HCT116 (cell line): Measurements from ENCODE around the gene INTS6. TPM values are rescaled to one million over a fixed set of nuclear protein-coding genes. Genes with fewer than 3 reads are reported as not detected.

Experiments
- ATAC-seq: fragments of 200-7000 bp; cut with Tn5 transposase; 2 replicates; pipeline ENCODE4 v1.9.1; 2020; ENCODE audit warnings: mild to moderate bottlenecking, moderate library complexity
- BruUV-seq: library from RNA; stranded (reverse); fragments of 400-500 nt; replicated peaks from 2 replicates; lab custom pipeline; 2021; lab: Mats Ljungman, UMichigan
- CTCF ChIA-PET: fragments of 300-600 bp; sonication (Branson Sonifier 250); formaldehyde crosslinking; loops from one replicate; lab custom pipeline; 2021; ENCODE audit warnings: antibody characterized with exemption; lab: Charles Lee
- POLR2A ChIA-PET: fragments of 300-600, 350-600 bp; sonication (Branson Sonifier 250); formaldehyde crosslinking; loops from one replicate; lab custom pipeline; 2021; ENCODE audit warnings: antibody characterized with exemption; lab: Charles Lee
- RAD21 ChIA-PET, 2 experiments: fragments of 300-600 bp; sonication (Branson Sonifier 250); formaldehyde crosslinking; loops; one replicate each; lab custom pipeline; 2023; ENCODE audit warnings: low total read pairs in 2 of 2; ENCODE audit not compliant: uncharacterized antibody in 2 of 2, unreplicated experiment in 2 of 2, low non-redundant PET in 1 of 2; lab: Charles Lee
- DNase-seq: peaks from one replicate; pipeline ENCODE4 v3.0.0-alpha.2; 2010; ENCODE audit warnings: low read depth, low spot score
- H2AFZ ChIP-seq: fragments of 200-600 bp; shearing (Covaris generic), sonication (generic); 2 replicates; pipeline ENCODE4 v1.6.1; 2017; ENCODE audit warnings: low read depth, mixed run types, mixed read lengths, antibody characterized with exemption, low read length; ENCODE audit not compliant: poor library complexity, severe bottlenecking
- H3K27ac ChIP-seq: 2 replicates; pipeline ENCODE4 v1.5.1; 2012; ENCODE audit warnings: low read depth, low read length
- H3K27me3 ChIP-seq: fragments of 200-600 bp; sonication (generic); 2 replicates; pipeline ENCODE4 v1.6.1; 2016; ENCODE audit warnings: mixed run types, low read length, mixed read lengths; ENCODE audit not compliant: insufficient read depth
- H3K36me3 ChIP-seq, 2 experiments: fragments of 200-500 bp in 1 of 2; fragments of 200-600 bp in 1 of 2; sonication (Bioruptor generic) in 1 of 2; sonication (generic) in 1 of 2; 2 replicates each; pipeline versions ENCODE4 v1.5.1 to v1.6.1; 2014 to 2016; ENCODE audit warnings: low read length in 2 of 2, inconsistent platforms in 1 of 2, mixed read lengths in 1 of 2, mixed run types in 1 of 2; ENCODE audit not compliant: insufficient read depth in 2 of 2, control insufficient read depth in 1 of 2
- H3K4me1 ChIP-seq, 2 experiments: fragments of 200-600 bp in 1 of 2; sonication (generic) in 1 of 2; 2 replicates each; pipeline versions ENCODE4 v1.5.1 to v1.6.1; 2012 to 2017; ENCODE audit warnings: low read length in 2 of 2, inconsistent platforms in 1 of 2, mild to moderate bottlenecking in 1 of 2, mixed read lengths in 1 of 2, mixed run types in 1 of 2, moderate library complexity in 1 of 2; ENCODE audit not compliant: insufficient read depth in 2 of 2, control insufficient read depth in 1 of 2
- H3K4me2 ChIP-seq: fragments of 200-600 bp; sonication (generic); 2 replicates; pipeline ENCODE4 v1.6.1; 2017; ENCODE audit warnings: mixed run types, low read length, mixed read lengths
- H3K4me3 ChIP-seq, 2 experiments: fragments of 200-600 bp in 1 of 2; sonication (generic) in 1 of 2; replicated peaks in 1 of 2; 2 replicates each; pipeline ENCODE4 v1.5.1; 2011 to 2016; ENCODE audit warnings: low read length in 2 of 2, control low read depth in 1 of 2, low read depth in 1 of 2, mild to moderate bottlenecking in 1 of 2, mixed read lengths in 1 of 2, mixed run types in 1 of 2
- H3K79me2 ChIP-seq: fragments of 200-600 bp; sonication (generic); 2 replicates; pipeline ENCODE4 v1.6.1; 2017; ENCODE audit warnings: mild to moderate bottlenecking, mixed run types, low read length, moderate library complexity, mixed read lengths; ENCODE audit not compliant: insufficient read depth
- H3K9ac ChIP-seq: fragments of 200-600 bp; sonication (generic); 2 replicates; pipeline ENCODE4 v1.6.1; 2016; ENCODE audit warnings: low read length, mixed read lengths
- H3K9me2 ChIP-seq: fragments of 200-600 bp; sonication (generic), shearing (Covaris generic); 2 replicates; pipeline ENCODE4 v1.6.1; 2017; ENCODE audit warnings: mixed run types, mild to moderate bottlenecking, moderate library complexity; ENCODE audit not compliant: insufficient read depth
- H3K9me3 ChIP-seq, 2 experiments: fragments of 200-500 bp in 1 of 2; fragments of 200-600 bp in 1 of 2; sonication (Bioruptor generic) in 1 of 2; sonication (generic) in 1 of 2; 2 replicates each; pipeline ENCODE4 v1.6.1; 2014 to 2017; ENCODE audit warnings: low read length in 2 of 2, mixed read lengths in 2 of 2, inconsistent platforms in 1 of 2, low read depth in 1 of 2, mild to moderate bottlenecking in 1 of 2, mixed run types in 1 of 2, moderate library complexity in 1 of 2; ENCODE audit not compliant: control insufficient read depth in 1 of 2, insufficient read depth in 1 of 2
- H4K20me1 ChIP-seq: fragments of 200-600 bp; sonication (generic), shearing (Covaris generic); 2 replicates; pipeline ENCODE4 v1.6.1; 2017; ENCODE audit warnings: mixed run types, mild to moderate bottlenecking, moderate library complexity; ENCODE audit not compliant: insufficient read depth
- CEBPB ChIP-seq: IDR thresholded peaks from 2 replicates; pipeline ENCODE4 v1.6.1; 2012; ENCODE audit warnings: low read depth
- EGR1 ChIP-seq: IDR thresholded peaks from 2 replicates; pipeline ENCODE4 v1.6.1; 2012; ENCODE audit warnings: low read depth
- EZH2 ChIP-seq: fragments of 200-600 bp; sonication (generic); IDR thresholded peaks from 2 replicates; pipeline ENCODE4 v1.6.1; 2017; ENCODE audit warnings: antibody characterized with exemption, mixed run types
- EZH2phosphoT487 ChIP-seq: fragments of 200-600 bp; IDR thresholded peaks from 2 replicates; pipeline ENCODE4 v1.6.1; 2018; ENCODE audit warnings: antibody characterized with exemption, borderline replicate concordance
- FOSL1 ChIP-seq: IDR thresholded peaks from 2 replicates; pipeline ENCODE4 v1.6.1; 2012; ENCODE audit warnings: low read depth
- POLR2A ChIP-seq: IDR thresholded peaks from 2 replicates; pipeline ENCODE4 v1.7.0; 2011; ENCODE audit warnings: borderline replicate concordance; ENCODE audit not compliant: insufficient read depth, insufficient read length; ENCODE audit errors: extremely low read depth
- SIN3A ChIP-seq: IDR thresholded peaks from 2 replicates; pipeline ENCODE4 v1.6.1; 2012; ENCODE audit warnings: low read depth
- SP1 ChIP-seq: IDR thresholded peaks from 2 replicates; pipeline ENCODE4 v1.6.1; 2012; ENCODE audit warnings: low read depth
- SRF ChIP-seq: IDR thresholded peaks from 2 replicates; pipeline ENCODE4 v1.6.1; 2012; ENCODE audit warnings: low read depth
- TCF7L2 ChIP-seq: IDR thresholded peaks from 2 replicates; pipeline ENCODE4 v1.7.0; 2011; ENCODE audit warnings: borderline replicate concordance, inconsistent platforms; ENCODE audit not compliant: insufficient read depth, insufficient read length; ENCODE audit errors: extremely low read depth
- intact Hi-C: fragments of 100-400 bp; cut with micrococcal nuclease; formaldehyde crosslinking; loops from 2 replicates; pipeline ENCODE4 v1.10.0; 2022
- total RNA-seq: library from RNA; stranded (reverse); gene quantifications from one replicate; pipeline ENCODE4 v1.2.1, GENCODE V29; 2021; ENCODE audit not compliant: unreplicated experiment
- TF ChIP-seq, protein P1 (sequence below): IDR thresholded peaks from 2 replicates; pipeline ENCODE4 v1.6.1; 2012; ENCODE audit warnings: low read depth
- TF ChIP-seq, protein P2 (sequence below): IDR thresholded peaks from 2 replicates; pipeline ENCODE4 v1.6.1; 2011; ENCODE audit warnings: mild to moderate bottlenecking, low read length, moderate library complexity; ENCODE audit not compliant: insufficient replicate concordance; ENCODE audit errors: extremely low read depth

The INTS6 gene
- total RNA-seq, 1 experiment from 2014 or later, result 44.7 TPM

DNA sequence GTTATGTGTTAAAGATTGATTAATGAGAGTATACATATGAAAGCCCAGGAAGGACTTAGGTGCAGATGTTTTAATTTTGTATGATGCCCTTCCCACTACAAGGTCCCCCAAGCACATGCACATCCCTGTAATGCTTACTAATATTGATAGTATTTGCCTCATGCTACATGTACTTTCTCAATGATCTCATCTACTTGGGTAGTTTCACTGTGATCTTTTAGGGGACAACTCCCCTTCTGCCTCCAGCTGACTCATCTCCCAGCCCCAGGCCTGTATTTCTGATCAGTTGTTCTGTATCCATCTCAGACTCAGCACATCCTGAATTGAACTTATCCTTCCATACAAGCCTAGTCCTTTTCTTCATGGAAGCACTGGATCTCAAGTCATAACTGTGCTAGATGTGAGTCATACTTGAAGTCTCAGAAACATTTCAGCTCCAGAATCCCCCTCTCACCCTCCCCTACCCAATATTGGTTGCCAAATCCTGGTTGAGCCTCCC, 49.4 kb upstream of the INTS6 start:
- CTCF ChIA-PET, result no interaction called here
- TF ChIP-seq FOSL1 (no peak), TCF7L2 (no peak), SP1 (no peak), EGR1 (no peak)
- no peaks in the 10 kb centered on the region for H3K9me3 ChIP-seq
- H3K4me2 ChIP-seq, result no peak overlapping the region
- no peaks in the 10 kb centered on the region for H3K9me2 ChIP-seq
- no peak overlapping the region for H3K27ac ChIP-seq
- DNase-seq (no peak), ATAC-seq (no peak)
- no peaks in the 10 kb centered on the region for H3K27me3 ChIP-seq
- no peaks in the 10 kb centered on the region for H4K20me1 ChIP-seq
- no peaks in the 10 kb centered on the region for H3K36me3 ChIP-seq
- no peak overlapping the region for H2AFZ ChIP-seq
- no peaks in the 10 kb centered on the region for H3K79me2 ChIP-seq
- POLR2A ChIA-PET, result interaction anchor here (1.3 kb wide), 1 partner anchor 49 kb away, joined by 3 read pairs; the partner anchor contains the start of gene INTS6
- H3K9ac ChIP-seq, result no peak overlapping the region
- H3K4me1 ChIP-seq, result peaks cover 0 to 9% of the 10 kb centered on the region in 2 experiments; a peak in 1 of 4 replicates
- BruUV-seq, result no TSS peak
- intact Hi-C loops, result no loop called here
- no peak overlapping the region for H3K4me3 ChIP-seq
- RAD21 ChIA-PET, result no interaction called here

DNA sequence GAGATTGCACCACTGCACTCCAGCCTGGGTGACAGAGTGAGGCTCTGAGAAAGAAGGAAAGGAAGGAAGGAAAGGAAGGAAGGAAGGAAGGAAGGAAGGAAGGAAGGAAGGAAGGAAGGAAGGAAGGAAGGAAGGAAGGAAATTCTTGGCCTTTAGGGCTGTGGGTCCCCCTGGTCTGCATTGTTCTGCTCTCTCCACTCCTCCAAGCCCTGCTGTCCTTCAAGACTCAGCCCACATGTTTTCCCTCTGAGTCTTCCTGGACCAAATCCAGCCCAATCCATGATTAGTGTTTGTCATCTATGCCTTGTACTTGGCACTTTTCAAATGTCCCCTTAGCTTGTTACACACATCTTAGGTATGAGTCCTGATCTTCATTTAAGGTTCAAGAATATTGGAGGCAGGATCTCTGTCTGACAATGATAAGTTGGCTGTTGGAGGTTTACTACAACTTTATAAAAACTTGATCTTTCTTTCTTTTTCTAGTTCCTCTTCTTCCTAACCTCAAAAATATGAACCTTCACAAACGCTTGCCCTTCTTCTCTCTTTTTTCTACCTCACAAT, 48.8 kb upstream of the INTS6 start:
- H3K4me1 ChIP-seq, result peaks cover 0 to 9% of the 10 kb centered on the region in 2 experiments; a peak in 1 of 4 replicates
- no peaks in the 10 kb centered on the region for H3K36me3 ChIP-seq
- no peak overlapping the region for H3K9ac ChIP-seq
- TF ChIP-seq SRF (no peak), EZH2 (no peak), EGR1 (no peak), POLR2A (no peak), CEBPB (no peak), SIN3A (no peak), EZH2phosphoT487 (no peak)
- TF ChIP-seq, protein P1, sequence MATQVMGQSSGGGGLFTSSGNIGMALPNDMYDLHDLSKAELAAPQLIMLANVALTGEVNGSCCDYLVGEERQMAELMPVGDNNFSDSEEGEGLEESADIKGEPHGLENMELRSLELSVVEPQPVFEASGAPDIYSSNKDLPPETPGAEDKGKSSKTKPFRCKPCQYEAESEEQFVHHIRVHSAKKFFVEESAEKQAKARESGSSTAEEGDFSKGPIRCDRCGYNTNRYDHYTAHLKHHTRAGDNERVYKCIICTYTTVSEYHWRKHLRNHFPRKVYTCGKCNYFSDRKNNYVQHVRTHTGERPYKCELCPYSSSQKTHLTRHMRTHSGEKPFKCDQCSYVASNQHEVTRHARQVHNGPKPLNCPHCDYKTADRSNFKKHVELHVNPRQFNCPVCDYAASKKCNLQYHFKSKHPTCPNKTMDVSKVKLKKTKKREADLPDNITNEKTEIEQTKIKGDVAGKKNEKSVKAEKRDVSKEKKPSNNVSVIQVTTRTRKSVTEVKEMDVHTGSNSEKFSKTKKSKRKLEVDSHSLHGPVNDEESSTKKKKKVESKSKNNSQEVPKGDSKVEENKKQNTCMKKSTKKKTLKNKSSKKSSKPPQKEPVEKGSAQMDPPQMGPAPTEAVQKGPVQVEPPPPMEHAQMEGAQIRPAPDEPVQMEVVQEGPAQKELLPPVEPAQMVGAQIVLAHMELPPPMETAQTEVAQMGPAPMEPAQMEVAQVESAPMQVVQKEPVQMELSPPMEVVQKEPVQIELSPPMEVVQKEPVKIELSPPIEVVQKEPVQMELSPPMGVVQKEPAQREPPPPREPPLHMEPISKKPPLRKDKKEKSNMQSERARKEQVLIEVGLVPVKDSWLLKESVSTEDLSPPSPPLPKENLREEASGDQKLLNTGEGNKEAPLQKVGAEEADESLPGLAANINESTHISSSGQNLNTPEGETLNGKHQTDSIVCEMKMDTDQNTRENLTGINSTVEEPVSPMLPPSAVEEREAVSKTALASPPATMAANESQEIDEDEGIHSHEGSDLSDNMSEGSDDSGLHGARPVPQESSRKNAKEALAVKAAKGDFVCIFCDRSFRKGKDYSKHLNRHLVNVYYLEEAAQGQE, result no peak
- TF ChIP-seq, protein P2, sequence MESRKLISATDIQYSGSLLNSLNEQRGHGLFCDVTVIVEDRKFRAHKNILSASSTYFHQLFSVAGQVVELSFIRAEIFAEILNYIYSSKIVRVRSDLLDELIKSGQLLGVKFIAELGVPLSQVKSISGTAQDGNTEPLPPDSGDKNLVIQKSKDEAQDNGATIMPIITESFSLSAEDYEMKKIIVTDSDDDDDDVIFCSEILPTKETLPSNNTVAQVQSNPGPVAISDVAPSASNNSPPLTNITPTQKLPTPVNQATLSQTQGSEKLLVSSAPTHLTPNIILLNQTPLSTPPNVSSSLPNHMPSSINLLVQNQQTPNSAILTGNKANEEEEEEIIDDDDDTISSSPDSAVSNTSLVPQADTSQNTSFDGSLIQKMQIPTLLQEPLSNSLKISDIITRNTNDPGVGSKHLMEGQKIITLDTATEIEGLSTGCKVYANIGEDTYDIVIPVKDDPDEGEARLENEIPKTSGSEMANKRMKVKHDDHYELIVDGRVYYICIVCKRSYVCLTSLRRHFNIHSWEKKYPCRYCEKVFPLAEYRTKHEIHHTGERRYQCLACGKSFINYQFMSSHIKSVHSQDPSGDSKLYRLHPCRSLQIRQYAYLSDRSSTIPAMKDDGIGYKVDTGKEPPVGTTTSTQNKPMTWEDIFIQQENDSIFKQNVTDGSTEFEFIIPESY, result no peak
- 0 out of 2 replicates have a peak overlapping the region, but pooled peaks have one; percentile 13 for H3K4me2 ChIP-seq
- CTCF ChIA-PET, result no interaction called here
- no TSS peak for BruUV-seq
- intact Hi-C loops, result no loop called here
- no peaks in the 10 kb centered on the region for H4K20me1 ChIP-seq
- DNase-seq (no peak), ATAC-seq (no peak)
- no peaks in the 10 kb centered on the region for H3K27me3 ChIP-seq
- POLR2A ChIA-PET, result interaction anchor here (1.3 kb wide), 1 partner anchor 49 kb away, joined by 3 read pairs; the partner anchor contains the start of gene INTS6
- no peaks in the 10 kb centered on the region for H3K79me2 ChIP-seq
- no peak overlapping the region for H2AFZ ChIP-seq
- H3K9me3 ChIP-seq, result no peaks in the 10 kb centered on the region
- no peak overlapping the region for H3K27ac ChIP-seq
- no peaks in the 10 kb centered on the region for H3K9me2 ChIP-seq
- RAD21 ChIA-PET, result no interaction called here
- H3K4me3 ChIP-seq, result no peak overlapping the region
